T-helper 2 cell treated with Interferon-gamma antibody and Interleukin-4, amounts not matched to agents 100 ng/mL and 5 ng/mL, for 36 hours (primary cell): Measurements from ENCODE around the gene TRIP10. TPM values are rescaled to one million over a fixed set of nuclear protein-coding genes. Genes with fewer than 3 reads are reported as not detected.
"Not testable (repeated sequence)": the region's sequence is repeated elsewhere in the genome, so short reads cannot be mapped to it uniquely, and the experiment has no call there.

Experiments
- intact Hi-C: fragments of 100-400 bp; cut with micrococcal nuclease; formaldehyde crosslinking; loops from one replicate; pipeline ENCODE4 v1.15.1; 2023
- total RNA-seq: library from RNA; stranded (reverse); gene quantifications from 2 replicates; pipeline ENCODE4 v1.2.3, GENCODE V29; 2022

TRIP10 gene, protein sequence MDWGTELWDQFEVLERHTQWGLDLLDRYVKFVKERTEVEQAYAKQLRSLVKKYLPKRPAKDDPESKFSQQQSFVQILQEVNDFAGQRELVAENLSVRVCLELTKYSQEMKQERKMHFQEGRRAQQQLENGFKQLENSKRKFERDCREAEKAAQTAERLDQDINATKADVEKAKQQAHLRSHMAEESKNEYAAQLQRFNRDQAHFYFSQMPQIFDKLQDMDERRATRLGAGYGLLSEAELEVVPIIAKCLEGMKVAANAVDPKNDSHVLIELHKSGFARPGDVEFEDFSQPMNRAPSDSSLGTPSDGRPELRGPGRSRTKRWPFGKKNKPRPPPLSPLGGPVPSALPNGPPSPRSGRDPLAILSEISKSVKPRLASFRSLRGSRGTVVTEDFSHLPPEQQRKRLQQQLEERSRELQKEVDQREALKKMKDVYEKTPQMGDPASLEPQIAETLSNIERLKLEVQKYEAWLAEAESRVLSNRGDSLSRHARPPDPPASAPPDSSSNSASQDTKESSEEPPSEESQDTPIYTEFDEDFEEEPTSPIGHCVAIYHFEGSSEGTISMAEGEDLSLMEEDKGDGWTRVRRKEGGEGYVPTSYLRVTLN
- total RNA-seq = 13.7 TPM in 2 replicates

DNA sequence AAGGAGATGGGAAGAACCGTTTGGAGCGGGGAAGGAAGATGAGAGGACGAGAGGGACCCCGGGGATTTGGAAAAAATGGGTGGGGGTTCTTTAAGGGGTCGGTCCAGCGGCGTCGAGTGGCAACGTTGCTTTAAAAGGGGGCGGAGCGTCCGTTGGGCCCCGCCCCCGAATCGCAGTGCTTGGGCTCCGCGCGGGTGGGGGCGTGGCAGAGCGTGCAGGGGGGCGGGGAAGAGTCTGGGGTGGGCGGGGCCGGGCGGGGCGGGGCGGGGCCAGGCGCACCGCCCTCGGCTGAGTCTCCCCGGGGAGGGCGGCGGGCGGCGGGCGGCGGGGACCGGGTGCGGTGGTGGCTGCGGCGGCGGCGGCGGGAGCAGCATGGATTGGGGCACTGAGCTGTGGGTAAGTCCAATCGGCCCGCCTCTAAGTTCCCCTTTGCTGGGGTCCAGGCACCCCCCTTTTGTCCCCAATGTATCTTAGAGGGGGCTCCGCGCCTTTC is at the start of gene TRIP10:
TRIP10 (plus strand) TSS at position 291 of the 493 bp plus-strand sequence; CDS start at position 373, 82 bp downstream.
- intact Hi-C loops = loop anchor here (1.0 to 5.0 kb wide), 3 partner anchors 28 to 207 kb away; partner anchors contain the start of genes SH2D3A and TNFSF9

DNA sequence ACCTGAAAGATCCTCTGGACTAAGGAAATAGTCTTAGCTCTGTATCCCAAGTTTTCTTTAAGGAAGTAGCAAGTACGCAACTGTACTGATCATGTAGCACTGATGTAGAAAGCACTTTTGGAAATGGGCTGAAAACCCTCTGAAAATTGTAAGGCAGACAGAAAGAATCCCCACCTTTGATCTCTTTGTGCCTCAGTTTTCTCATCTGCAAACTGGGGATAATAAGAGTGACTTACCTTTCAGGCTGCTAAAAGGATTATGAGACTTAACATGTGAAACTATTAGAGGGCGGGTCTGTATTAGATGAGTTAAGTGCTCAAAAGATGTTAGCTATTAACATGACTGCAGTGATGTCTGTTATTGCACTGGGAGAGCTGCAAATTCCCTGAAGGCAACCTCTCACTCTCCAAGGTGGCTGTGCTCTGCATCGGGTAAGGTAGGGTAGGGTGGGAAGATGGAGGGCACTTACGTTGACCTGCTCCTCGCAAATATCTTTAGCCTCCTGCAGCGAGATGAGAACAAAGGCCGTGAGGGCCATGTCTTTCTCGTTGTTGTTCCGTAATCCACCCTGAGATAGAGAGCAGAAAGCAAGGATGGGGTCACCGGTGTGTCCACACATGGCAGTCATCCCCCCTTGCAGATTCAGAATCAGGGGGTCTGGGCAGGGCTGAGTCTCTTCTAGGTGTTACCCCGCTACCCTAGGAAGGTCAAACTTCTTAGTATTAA is 49.2 kb upstream of the TRIP10 start:
- intact Hi-C loops = no loop called here

DNA sequence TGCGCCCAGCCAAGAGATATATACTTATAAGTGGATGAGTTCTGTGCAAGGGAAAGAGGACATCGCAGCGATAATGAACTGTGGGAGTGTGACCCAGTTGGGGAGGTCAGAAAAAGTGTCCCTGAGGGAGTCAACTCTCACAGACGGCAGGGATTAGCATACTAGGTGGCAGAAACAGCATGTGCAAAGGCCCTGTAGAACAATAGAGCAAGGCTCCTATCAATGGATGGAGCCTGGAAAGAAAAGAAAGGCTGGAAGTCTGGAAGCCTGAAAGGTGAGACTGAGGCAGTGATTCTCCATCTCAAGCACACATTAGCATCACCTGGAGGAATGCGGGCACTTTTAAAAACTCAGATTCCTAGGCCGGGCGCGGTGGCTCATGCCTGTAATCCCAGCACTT is 48.1 kb upstream of the TRIP10 start:
- intact Hi-C loops = no loop called here

DNA sequence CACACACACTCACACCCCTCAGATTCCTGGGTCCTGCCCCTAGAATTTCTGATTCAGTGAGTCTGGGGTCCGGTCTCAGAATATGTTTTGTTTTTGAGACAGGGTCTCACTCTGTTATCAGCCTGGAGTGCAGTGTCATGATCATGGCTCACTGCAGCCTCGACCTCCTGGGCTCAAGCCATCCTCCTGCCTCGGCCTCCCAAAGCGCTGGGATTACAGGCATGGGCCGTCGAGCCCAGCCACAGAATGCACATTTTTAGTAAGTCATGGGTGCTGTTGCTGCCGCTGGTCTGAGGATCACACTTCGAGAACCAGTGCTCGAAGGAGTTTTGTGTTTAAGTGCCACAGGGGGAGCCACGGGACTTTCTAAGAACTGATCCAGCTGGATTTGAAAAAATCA is 47.5 kb upstream of the TRIP10 start:
- intact Hi-C loops = no loop called here

DNA sequence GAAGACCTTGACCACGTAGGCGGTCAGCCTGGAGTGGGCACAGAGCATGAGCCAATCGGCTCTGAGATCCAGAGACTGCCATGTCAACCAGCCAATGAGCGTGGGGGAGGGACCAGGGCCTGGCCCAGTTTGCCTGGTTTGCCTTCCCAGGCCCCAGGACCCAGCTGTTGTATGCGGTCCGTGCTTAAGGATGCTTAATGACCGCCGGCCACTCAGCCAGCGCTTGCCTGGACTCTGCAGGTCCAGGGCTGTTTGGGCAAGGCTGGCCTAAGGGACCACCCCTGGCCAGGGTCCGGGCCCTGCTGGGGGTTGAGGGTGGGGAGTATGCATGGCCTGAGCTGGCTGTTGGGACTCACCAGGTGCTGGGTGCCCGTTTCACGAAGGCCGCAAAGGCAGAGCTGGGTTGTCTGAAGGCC is 46.4 kb upstream of the TRIP10 start:
- intact Hi-C loops = no loop called here

DNA sequence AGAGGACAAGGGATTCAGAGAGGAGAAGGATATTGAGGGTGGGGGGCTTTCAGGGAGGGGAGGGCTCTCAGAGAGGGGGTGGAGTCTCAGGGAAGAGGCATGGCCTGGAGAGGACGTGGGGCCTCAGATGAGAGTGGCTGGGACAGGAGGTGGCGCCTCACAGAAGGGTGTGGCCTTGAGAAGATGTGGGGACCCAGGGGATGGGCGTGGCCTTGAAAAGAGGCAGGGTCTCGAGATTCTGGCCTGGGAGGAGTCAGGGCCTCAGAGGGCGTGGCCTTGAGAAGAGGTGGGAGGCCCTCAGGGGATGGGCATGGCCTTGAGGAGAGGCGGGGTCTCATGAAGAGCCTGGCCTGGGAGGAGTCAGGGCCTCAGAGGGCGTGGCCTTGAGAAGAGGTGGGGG is 45.8 kb upstream of the TRIP10 start:
- intact Hi-C loops = no loop called here

DNA sequence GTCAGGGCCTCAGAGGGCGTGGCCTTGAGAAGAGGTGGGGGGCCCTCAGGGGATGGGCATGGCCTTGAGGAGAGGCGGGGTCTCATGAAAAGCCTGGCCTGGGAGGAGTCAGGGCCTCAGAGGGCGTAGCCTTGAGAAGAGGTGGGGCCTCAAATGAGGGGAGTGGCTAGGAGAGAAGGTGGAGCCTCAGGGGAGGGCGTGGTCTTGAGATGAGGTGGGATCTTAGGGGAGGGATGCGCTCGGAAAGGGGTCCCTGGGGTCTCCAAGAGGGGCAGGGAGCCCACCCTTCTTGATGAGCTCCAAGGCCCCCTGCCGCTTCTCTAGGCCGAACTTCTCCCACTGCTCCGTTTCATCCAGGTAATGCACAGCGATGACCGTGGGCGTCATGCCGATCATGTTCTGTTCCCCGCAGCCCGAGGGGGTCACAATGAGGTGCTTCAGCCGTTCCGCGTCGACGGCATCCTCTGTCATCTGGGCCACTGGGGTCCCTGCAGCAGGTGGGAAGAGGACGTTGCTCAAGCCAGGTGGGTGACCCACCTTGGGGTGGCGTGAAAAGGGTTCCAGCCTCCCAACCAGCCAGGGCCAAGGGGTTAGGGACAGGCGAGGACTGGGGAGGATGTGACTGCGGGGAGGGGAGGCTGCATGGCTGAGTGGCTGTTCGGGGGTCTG is 45.2 kb upstream of the TRIP10 start:
- intact Hi-C loops = no loop called here

DNA sequence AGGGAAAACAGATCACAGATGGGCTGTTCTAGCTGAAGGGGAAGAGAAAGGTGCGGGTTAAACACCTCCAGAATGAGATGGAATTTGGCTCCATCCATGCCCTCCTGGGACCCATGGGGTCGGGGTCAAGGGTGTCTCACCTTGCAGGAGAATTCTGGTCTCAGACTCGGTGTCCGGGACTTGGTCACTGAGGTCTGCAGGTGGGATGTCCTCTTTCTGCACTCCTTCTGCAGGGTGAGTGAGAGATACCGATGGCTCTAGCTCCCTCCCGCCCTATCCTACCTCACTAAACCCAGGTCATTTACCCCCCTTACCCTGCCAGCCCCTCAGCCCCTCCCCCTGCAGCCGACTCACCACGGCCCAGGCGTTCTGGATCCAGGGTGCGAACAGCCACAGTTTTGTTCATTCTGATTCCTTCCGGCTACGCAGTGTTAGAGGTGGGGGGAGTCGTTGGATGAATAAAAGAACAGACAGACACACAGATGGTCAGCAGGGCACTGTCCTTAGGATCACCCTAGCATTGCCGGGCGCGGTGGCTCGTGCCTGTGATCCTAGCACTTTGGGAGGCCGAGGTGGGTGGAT is 43.1 kb upstream of the TRIP10 start:
- intact Hi-C loops = no loop called here

DNA sequence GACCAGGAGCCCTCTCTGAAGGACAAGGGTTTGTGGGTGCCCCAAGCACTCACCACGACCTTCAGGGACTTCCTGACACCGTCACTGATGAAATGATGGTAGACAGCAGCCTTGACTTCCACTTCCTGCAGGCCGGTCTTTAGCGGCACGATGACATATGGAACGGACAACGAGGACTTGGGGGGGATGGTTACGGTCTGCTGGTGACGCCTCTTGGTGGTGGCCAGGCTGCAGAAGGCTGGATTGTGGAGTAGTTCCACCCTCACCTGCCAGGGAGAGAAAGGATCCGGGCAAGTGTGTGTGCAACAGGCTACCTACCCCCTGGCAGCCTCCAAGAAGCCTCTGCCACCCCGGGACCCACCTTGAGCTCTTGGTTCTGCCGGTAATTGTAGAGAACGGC is 42.2 kb upstream of the TRIP10 start:
- intact Hi-C loops = no loop called here

DNA sequence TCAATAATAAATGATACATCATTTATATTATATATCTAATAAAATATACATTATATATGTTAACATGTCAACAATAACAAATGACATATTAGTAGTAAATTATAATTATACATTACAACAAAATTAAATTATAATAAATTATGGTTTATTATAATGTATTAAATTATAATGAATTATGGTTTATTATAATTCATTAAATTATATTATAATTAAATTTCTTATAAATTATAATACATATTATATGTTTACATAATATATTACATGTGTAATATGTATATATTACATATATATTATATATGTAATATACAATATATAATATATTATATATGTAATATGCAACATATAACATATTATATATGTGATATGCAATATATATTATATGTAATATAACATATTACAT is 39.5 kb upstream of the TRIP10 start:
- intact Hi-C loops = no loop called here

DNA sequence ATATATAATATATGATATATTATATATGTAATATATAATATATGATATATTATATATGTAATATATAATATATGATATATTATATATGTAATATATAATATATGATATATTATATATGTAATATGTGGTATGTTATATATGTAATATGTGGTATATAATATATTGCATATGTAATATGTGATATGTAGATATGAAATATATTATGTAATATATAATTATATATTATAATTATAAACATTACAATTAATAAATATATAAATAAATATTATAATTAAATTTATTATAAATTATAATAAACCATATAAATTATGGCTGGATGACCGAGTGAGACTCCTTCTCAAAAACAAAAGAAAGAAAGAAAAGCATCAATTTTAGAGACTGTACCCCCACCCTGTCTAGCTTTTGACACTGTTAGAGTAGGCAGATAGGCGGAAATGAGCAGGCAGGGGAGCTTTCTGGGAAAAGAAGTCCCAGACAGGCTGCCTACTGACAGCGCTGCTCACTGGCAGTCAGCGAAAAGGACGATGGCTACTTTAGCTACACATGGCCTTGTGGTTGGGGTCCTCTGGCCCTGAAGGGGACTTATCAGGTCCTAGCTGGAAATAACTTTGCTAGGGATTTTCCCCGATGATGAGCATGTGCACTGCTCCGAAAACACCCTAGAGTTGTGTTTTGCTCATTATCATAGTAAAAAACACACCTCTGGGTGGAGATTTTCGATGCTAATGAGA is 38.7 kb upstream of the TRIP10 start:
- intact Hi-C loops = no loop called here

DNA sequence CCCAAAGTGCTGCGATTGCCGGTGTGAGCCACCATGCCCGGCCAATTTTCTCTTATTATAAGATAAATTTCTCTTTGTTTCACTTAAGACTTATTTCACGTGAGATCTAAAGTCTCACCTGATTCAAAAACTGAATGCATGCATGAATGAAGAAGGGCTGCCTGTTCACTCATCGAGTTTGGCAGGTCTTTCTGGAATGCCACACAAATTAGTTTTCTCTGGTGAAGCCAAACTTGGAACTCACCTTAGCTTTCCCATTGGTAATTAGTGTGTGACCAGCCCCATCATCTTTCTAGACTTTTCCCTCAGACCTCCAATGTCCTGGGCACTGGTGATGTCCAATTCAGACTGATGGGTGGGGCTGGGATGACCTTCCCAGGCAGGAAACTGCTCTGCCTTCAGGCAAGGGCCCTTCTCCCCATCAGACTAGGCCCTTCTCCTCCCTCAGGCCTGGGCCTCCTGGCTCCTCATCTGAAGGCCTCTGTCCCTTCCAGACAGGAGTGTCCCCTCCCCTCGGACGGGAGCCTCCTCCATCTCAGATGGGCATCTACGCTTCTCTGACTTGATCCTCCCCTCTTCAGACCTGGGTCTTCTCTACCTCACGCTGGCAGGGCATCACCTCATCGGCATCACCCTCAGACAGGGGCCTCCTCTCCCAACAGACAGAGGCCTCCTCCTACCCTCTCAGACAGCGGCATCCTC is 33.4 kb upstream of the TRIP10 start:
- intact Hi-C loops = no loop called here

DNA sequence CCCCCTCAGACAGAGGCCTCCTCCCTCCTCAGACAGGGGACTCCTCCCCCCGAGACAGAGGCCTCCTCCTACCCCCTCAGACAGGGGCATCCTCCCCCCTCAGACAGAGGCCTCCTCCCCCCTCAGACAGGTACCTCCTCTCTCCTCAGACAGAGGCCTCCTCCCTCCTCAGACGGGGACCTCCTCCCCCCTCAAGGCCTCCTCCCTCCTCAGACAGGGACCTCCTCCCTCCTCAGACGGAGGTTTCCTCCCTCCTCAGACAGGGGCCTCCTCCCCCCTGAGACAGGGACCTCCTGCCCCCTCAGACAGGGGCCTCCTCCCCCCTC is 32.9 kb upstream of the TRIP10 start:
- intact Hi-C loops = no loop called here

DNA sequence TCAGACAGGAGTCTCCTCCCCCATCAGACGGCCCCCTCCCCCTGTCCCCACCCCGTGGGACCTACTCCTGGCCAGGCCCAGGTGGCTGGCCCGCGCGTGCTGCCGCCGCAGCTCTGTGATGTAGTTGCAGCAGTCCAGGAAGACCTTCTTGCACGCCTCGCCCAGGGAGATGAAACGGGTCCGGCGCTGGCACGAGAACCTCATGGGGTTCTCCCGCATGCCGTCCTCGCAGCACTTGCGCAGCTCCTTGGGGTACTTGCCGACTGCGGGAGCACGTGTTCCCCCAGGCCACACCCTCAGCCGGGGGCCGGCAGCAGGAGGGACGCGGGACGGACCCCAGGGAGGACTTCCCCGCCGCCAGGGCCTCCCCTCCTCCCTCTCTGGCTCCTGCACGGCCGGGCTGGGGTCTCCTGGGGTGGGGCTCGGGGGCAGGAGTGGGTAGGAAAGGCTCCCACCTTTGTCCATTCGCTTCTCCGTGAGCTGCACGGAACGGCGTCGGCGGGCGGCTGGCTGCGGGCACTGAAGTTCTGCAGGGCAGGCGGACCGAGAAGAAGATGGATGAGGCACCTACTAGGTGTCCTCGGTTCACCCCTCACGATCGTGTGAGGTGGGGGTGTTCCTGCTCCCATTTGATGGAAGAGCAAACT is 32.3 kb upstream of the TRIP10 start:
- intact Hi-C loops = no loop called here

DNA sequence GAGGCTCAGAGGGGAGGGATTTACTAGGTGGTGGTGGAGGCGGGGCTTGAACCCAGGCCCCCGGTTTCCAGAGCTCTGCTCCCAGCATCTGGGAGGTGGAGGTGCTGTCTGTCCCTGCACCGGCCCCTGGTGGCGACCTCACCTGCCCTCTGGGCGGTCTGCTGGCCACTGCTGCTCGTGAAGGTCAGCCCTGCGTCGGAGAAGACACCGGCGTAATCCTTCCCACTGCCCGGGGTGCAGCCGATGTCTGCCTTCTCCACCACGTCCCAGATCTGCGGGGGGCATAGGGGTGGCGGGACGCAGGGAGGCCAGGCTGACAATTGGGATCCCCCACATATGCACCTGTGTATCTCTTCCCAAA is 31.8 kb upstream of the TRIP10 start:
- intact Hi-C loops = no loop called here

DNA sequence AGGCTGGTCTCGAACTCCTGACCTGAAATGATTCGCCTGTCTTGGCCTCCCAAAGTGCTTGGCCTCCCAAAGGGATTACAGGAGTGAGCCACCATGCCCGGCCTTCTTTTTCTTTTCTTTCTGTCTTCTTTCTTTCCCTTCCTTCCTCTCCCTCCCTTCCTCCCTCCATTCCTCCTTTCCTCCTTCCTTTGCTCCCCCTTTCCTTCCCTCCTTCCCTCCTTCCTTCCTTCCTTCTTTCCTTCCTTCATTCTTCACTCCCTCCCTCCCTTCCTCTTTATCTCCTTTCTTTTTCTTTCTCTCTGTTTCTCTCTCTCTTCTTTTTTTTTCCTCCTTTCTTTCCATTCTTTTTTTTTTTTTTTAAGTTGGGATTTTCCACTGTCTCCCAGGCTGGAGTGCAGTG is 31.1 kb upstream of the TRIP10 start:
- intact Hi-C loops = no loop called here

DNA sequence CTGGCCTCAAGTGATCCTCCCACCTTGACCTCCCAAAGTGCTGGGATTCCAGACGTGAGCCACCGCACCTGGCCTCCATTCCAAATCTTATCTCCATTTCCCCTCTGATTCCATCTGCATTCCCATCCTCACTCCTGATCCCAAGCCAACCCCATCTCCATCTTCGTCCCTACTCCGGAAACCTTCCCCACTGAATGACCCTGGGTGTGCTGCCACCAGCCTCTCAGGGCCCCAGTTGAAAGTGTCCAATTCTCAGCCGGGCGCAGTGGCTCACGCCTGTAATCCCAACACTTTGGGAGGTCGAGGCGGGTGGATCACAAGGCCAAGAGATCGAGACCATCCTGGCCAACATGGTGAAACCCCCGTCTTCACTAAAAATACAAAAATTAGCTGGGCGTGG is 30.6 kb upstream of the TRIP10 start:
- intact Hi-C loops = not testable (repeated sequence)

DNA sequence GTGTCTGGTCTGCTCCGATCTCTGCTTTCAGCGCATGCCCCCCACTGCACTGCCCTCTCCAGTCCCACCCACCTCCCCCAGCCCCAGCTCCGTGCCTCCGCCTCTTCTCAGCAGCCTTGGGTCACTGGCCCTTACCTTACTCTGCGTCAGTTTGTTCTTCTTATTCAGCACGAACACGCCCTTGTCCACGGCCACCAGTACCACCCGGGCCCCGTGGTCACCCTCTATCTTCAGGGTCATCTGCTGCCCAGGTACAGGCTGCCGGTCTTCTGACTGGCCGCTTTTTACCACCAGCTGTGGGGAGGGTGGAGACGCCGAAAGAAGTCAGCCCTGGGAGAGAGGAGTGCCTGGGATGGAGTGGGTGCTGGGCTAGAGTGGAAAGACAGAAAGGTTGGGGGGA is 29.9 kb upstream of the TRIP10 start:
- intact Hi-C loops = no loop called here

DNA sequence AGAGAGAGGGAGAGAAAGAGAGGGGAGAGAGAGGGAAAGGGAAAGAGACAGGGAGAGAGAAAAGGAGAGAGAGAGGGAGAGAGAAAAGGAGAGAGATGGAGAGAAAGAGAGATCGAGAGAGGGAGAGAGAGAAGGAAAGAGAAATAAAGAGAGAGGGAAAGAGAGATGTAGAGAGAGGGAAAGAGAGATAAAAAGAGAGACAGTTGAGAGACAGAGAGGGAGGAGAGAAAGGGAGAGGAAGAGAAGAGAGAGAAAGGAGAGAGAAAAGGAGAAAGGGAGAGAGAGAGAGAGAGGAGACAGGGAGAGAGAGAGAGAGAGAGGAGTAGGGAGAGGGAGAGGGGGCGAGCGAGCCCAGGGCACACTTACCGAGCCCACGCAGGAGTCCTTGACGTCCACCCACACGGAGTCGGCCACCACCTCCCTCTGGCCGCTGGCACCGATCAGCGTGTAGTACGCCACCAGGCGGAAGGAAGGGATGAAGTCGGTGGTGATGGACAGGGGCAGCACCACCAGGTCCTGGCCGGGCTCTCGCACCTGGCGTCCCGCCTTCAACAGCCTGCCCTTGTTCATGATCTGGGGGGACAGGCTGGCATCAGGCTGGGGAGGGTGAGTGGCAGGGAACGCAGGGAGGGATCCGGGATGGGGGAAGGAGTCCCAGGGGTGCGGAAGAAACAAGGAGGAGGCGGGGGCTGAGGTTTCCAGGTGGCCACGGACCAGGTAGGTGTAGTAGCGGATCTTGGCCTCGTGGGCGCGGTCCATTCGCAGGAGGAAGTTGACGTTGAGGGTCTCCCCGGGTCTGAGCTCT is 29.0 kb upstream of the TRIP10 start:
- intact Hi-C loops = no loop called here
